GM23338 (cell line): Measurements from ENCODE around the gene ZNF77. TPM values are rescaled to one million over a fixed set of nuclear protein-coding genes. Genes with fewer than 3 reads are reported as not detected.

ENCODE experiments used
- ATAC-seq: fragments of 200-7000 bp; cut with Tn5 transposase; 3 replicates; pipeline ENCODE4 v1.9.1; 2020
- DNase-seq: peaks from one replicate; pipeline ENCODE4 v3.0.0-alpha.2; 2015; ENCODE audit warnings: low spot score
- H2AFZ ChIP-seq: fragments of 200-600 bp; sonication (generic); 2 replicates; pipeline ENCODE4 v1.8.0; 2016; ENCODE audit warnings: antibody characterized with exemption, mild to moderate bottlenecking, moderate library complexity
- H3F3A ChIP-seq: fragments of 200-600 bp; sonication (generic); replicated peaks from 2 replicates; pipeline ENCODE4 v1.8.0; 2017; ENCODE audit warnings: antibody characterized with exemption, mixed run types, low read depth
- H3K27ac ChIP-seq: fragments of 200-600 bp; sonication (generic); 2 replicates; pipeline ENCODE4 v1.6.1; 2016; ENCODE audit warnings: low read depth
- H3K27me3 ChIP-seq: fragments of 200-600 bp; sonication (generic); 2 replicates; pipeline ENCODE4 v1.8.0; 2016; ENCODE audit warnings: mild to moderate bottlenecking, mixed run types, moderate library complexity; ENCODE audit not compliant: insufficient read depth
- H3K36me3 ChIP-seq: fragments of 200-600 bp; sonication (generic); 2 replicates; pipeline ENCODE4 v1.8.0; 2016; ENCODE audit warnings: mild to moderate bottlenecking; ENCODE audit not compliant: insufficient read depth
- H3K4me1 ChIP-seq: fragments of 200-600 bp; sonication (generic); 2 replicates; pipeline ENCODE4 v1.8.0; 2016; ENCODE audit warnings: mild to moderate bottlenecking, moderate library complexity; ENCODE audit not compliant: insufficient read depth
- H3K4me2 ChIP-seq: fragments of 200-600 bp; sonication (generic); 2 replicates; pipeline ENCODE4 v1.7.1; 2017; ENCODE audit warnings: mixed run types
- H3K4me3 ChIP-seq: fragments of 200-600 bp; sonication (generic); 2 replicates; pipeline ENCODE4 v1.6.1; 2016; ENCODE audit warnings: mixed run types
- H3K79me2 ChIP-seq: fragments of 200-600 bp; sonication (generic); replicated peaks from 2 replicates; pipeline ENCODE4 v1.8.0; 2017; ENCODE audit warnings: mild to moderate bottlenecking; ENCODE audit not compliant: insufficient read depth
- H3K9me2 ChIP-seq: fragments of 200-600 bp; sonication (generic); 2 replicates; pipeline ENCODE4 v1.8.0; 2017; ENCODE audit not compliant: insufficient read depth
- H4K20me1 ChIP-seq: fragments of 200-600 bp; sonication (generic); replicated peaks from 2 replicates; pipeline ENCODE4 v1.8.0; 2017; ENCODE audit warnings: mild to moderate bottlenecking; ENCODE audit not compliant: insufficient read depth
- H3K27ac Mint-ChIP-seq: 2 replicates; pipeline ENCODE4 v1.8.0; 2020; ENCODE audit warnings: inconsistent platforms, mild to moderate bottlenecking, moderate library complexity, mixed read lengths
- H3K27me3 Mint-ChIP-seq: 3 replicates; pipeline ENCODE4 v1.8.0; 2022; ENCODE audit warnings: low read depth, mild to moderate bottlenecking, moderate library complexity, mixed read lengths, inconsistent platforms; ENCODE audit not compliant: insufficient read depth, poor library complexity
- H3K36me3 Mint-ChIP-seq: 3 replicates; pipeline ENCODE4 v1.8.0; 2021; ENCODE audit warnings: low read depth, mild to moderate bottlenecking, inconsistent platforms, moderate library complexity, mixed read lengths
- H3K4me1 Mint-ChIP-seq: 3 replicates; pipeline ENCODE4 v1.8.0; 2020; ENCODE audit warnings: mild to moderate bottlenecking, inconsistent platforms, mixed read lengths
- H3K4me3 Mint-ChIP-seq: 3 replicates; pipeline ENCODE4 v1.8.0; 2021; ENCODE audit warnings: moderate library complexity, mild to moderate bottlenecking, inconsistent platforms, mixed read lengths
- H3K9me3 Mint-ChIP-seq: 3 replicates; pipeline ENCODE4 v1.8.0; 2020; ENCODE audit warnings: moderate library complexity, mild to moderate bottlenecking, inconsistent platforms, mixed read lengths
- CREB1 ChIP-seq: fragments of 250-450 bp; sonication (Bioruptor Pico); IDR thresholded peaks from 2 replicates; pipeline ENCODE4 v1.5.0; 2020; ENCODE audit warnings: low read depth, mild to moderate bottlenecking, moderate library complexity
- CTCF ChIP-seq, 2 experiments: fragments of 200-600 bp in 1 of 2; sonication (generic) in 1 of 2; conservative IDR thresholded peaks; 2 replicates each; pipeline versions ENCODE4 v1.5.1 to v1.6.1; 2016 to 2017; ENCODE audit warnings: antibody characterized with exemption in 2 of 2, low read depth in 2 of 2, mild to moderate bottlenecking in 2 of 2, moderate library complexity in 1 of 2
- EZH2 ChIP-seq: fragments of 200-600 bp; sonication (generic); IDR thresholded peaks from one replicate; pipeline ENCODE4 v1.8.0; 2017; ENCODE audit warnings: antibody characterized with exemption, mild to moderate bottlenecking, low read depth; ENCODE audit not compliant: unreplicated experiment
- EZH2phosphoT487 ChIP-seq: fragments of 200-600 bp; sonication (generic); IDR thresholded peaks from one replicate; pipeline ENCODE4 v1.8.1; 2018; ENCODE audit warnings: antibody characterized with exemption; ENCODE audit not compliant: unreplicated experiment
- JUNB ChIP-seq: IDR thresholded peaks from one replicate; pipeline ENCODE4 v1.6.1; 2016; ENCODE audit warnings: antibody characterized with exemption; ENCODE audit not compliant: unreplicated experiment
- NANOG ChIP-seq: IDR thresholded peaks from 2 replicates; pipeline ENCODE4 v1.6.1; 2016; ENCODE audit warnings: antibody characterized with exemption, borderline replicate concordance
- POLR2AphosphoS5 ChIP-seq: IDR thresholded peaks from 2 replicates; pipeline ENCODE4 v1.6.1; 2016; ENCODE audit warnings: antibody characterized with exemption, low read depth
- STAT1 ChIP-seq: IDR thresholded peaks from one replicate; pipeline ENCODE4 v1.6.1; 2016; ENCODE audit warnings: antibody characterized with exemption; ENCODE audit not compliant: unreplicated experiment
- ZNF114 ChIP-seq: fragments of 250-450 bp; sonication (Bioruptor Pico); IDR thresholded peaks from 2 replicates; pipeline ENCODE4 v1.5.0; 2020; ENCODE audit warnings: mild to moderate bottlenecking, moderate library complexity
- ZNF331 ChIP-seq: fragments of 250-450 bp; sonication (Bioruptor Pico); IDR thresholded peaks from 2 replicates; pipeline ENCODE4 v1.5.0; 2020; ENCODE audit warnings: low read depth, mild to moderate bottlenecking, moderate library complexity
- polyA plus RNA-seq: library from polyadenylated mRNA; unstranded; fragments of >200 nt; fragmentation: Nextera tagmentation; extraction: Ambion mirVana; gene quantifications from 2 replicates; pipeline ENCODE4 v1.2.1, GENCODE V29; 2016
- total RNA-seq: library from RNA; depleted of rRNA; stranded (reverse); fragments of >200 nt; shearing (Covaris generic); gene quantifications from 2 replicates; pipeline ENCODE4 v1.2.3, GENCODE V29; 2014
- TF ChIP-seq, protein P1 (sequence below): IDR thresholded peaks from one replicate; pipeline ENCODE4 v1.6.1; 2018; ENCODE audit warnings: antibody characterized with exemption; ENCODE audit not compliant: unreplicated experiment
- TF ChIP-seq, protein P2 (sequence below): fragments of 250-450 bp; sonication (Bioruptor Pico); IDR thresholded peaks from 2 replicates; pipeline ENCODE4 v1.5.0; 2020; ENCODE audit warnings: mild to moderate bottlenecking, moderate library complexity
- TF ChIP-seq, protein P3 (sequence below): IDR thresholded peaks from 2 replicates; pipeline ENCODE4 v1.6.1; 2016; ENCODE audit warnings: antibody characterized with exemption

ZNF77 gene
- total and polyA plus RNA-seq, 2 experiments from 2014 or later, result 3.3 to 4.5 TPM

DNA sequence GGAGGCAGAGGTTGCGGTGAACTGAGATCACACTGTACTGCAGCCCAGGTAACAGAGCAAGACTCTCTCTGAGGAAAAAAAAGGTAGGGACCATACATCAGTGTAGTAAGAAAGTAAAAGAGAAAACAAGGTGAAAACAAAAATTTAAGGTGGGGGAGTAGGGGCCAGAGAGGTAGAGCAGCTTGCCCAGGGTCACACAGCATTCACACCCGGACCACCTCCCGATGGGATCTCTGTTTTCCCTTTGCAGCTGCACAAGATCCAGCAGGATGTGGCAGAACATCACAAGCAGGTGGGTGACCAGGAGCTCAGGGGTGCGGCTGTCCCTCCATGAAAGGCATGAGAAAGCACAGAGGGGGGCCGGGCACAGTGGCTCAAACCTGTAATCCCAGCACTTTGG, 37.1 kb upstream of the ZNF77 start:
- Histone ChIP-seq H3K4me1 (peaks cover 26% of the 10 kb centered on the region), H4K20me1 (no peaks in the 10 kb centered on the region), H3K79me2 (no peaks in the 10 kb centered on the region), H3K4me2 (no peak overlapping the region), H3K36me3 (no peaks in the 10 kb centered on the region), H3F3A (peaks cover 28% of the 10 kb centered on the region), H3K9me2 (no peaks in the 10 kb centered on the region), H3K27ac (no peak overlapping the region), H3K4me3 (no peak overlapping the region), H3K27me3 (peaks cover 5% of the 10 kb centered on the region; the same call in 1 of the 2 replicates), H2AFZ (no peak overlapping the region)
- no peak for DNase-seq
- peaks cover 51% of the 10 kb centered on the region for H3K27me3 Mint-ChIP-seq
- no peak overlapping the region for H3K27ac Mint-ChIP-seq
- ATAC-seq, result no peak
- H3K4me1 Mint-ChIP-seq, result peaks cover 30% of the 10 kb centered on the region
- no peaks in the 10 kb centered on the region; the same call in 2 of the 3 replicates for H3K9me3 Mint-ChIP-seq
- H3K36me3 Mint-ChIP-seq, result no peaks in the 10 kb centered on the region
- H3K4me3 Mint-ChIP-seq, result peak overlapping the region; percentile 12; the same call in 1 of the 3 replicates
- TF ChIP-seq, protein P1, sequence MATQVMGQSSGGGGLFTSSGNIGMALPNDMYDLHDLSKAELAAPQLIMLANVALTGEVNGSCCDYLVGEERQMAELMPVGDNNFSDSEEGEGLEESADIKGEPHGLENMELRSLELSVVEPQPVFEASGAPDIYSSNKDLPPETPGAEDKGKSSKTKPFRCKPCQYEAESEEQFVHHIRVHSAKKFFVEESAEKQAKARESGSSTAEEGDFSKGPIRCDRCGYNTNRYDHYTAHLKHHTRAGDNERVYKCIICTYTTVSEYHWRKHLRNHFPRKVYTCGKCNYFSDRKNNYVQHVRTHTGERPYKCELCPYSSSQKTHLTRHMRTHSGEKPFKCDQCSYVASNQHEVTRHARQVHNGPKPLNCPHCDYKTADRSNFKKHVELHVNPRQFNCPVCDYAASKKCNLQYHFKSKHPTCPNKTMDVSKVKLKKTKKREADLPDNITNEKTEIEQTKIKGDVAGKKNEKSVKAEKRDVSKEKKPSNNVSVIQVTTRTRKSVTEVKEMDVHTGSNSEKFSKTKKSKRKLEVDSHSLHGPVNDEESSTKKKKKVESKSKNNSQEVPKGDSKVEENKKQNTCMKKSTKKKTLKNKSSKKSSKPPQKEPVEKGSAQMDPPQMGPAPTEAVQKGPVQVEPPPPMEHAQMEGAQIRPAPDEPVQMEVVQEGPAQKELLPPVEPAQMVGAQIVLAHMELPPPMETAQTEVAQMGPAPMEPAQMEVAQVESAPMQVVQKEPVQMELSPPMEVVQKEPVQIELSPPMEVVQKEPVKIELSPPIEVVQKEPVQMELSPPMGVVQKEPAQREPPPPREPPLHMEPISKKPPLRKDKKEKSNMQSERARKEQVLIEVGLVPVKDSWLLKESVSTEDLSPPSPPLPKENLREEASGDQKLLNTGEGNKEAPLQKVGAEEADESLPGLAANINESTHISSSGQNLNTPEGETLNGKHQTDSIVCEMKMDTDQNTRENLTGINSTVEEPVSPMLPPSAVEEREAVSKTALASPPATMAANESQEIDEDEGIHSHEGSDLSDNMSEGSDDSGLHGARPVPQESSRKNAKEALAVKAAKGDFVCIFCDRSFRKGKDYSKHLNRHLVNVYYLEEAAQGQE, result no peak
- TF ChIP-seq ZNF331 (CRISPR knock-in tag) (no peak), ZNF114 (CRISPR knock-in tag) (no peak), CREB1 (no peak), STAT1 (no peak), JUNB (no peak), EZH2phosphoT487 (no peak), EZH2 (no peak), POLR2AphosphoS5 (no peak), CTCF (conservative IDR thresholded peaks at IDR 0.05; ENCODE audit: low read depth in 2 of 2) (no peak), NANOG (no peak)
- TF ChIP-seq, protein P2, sequence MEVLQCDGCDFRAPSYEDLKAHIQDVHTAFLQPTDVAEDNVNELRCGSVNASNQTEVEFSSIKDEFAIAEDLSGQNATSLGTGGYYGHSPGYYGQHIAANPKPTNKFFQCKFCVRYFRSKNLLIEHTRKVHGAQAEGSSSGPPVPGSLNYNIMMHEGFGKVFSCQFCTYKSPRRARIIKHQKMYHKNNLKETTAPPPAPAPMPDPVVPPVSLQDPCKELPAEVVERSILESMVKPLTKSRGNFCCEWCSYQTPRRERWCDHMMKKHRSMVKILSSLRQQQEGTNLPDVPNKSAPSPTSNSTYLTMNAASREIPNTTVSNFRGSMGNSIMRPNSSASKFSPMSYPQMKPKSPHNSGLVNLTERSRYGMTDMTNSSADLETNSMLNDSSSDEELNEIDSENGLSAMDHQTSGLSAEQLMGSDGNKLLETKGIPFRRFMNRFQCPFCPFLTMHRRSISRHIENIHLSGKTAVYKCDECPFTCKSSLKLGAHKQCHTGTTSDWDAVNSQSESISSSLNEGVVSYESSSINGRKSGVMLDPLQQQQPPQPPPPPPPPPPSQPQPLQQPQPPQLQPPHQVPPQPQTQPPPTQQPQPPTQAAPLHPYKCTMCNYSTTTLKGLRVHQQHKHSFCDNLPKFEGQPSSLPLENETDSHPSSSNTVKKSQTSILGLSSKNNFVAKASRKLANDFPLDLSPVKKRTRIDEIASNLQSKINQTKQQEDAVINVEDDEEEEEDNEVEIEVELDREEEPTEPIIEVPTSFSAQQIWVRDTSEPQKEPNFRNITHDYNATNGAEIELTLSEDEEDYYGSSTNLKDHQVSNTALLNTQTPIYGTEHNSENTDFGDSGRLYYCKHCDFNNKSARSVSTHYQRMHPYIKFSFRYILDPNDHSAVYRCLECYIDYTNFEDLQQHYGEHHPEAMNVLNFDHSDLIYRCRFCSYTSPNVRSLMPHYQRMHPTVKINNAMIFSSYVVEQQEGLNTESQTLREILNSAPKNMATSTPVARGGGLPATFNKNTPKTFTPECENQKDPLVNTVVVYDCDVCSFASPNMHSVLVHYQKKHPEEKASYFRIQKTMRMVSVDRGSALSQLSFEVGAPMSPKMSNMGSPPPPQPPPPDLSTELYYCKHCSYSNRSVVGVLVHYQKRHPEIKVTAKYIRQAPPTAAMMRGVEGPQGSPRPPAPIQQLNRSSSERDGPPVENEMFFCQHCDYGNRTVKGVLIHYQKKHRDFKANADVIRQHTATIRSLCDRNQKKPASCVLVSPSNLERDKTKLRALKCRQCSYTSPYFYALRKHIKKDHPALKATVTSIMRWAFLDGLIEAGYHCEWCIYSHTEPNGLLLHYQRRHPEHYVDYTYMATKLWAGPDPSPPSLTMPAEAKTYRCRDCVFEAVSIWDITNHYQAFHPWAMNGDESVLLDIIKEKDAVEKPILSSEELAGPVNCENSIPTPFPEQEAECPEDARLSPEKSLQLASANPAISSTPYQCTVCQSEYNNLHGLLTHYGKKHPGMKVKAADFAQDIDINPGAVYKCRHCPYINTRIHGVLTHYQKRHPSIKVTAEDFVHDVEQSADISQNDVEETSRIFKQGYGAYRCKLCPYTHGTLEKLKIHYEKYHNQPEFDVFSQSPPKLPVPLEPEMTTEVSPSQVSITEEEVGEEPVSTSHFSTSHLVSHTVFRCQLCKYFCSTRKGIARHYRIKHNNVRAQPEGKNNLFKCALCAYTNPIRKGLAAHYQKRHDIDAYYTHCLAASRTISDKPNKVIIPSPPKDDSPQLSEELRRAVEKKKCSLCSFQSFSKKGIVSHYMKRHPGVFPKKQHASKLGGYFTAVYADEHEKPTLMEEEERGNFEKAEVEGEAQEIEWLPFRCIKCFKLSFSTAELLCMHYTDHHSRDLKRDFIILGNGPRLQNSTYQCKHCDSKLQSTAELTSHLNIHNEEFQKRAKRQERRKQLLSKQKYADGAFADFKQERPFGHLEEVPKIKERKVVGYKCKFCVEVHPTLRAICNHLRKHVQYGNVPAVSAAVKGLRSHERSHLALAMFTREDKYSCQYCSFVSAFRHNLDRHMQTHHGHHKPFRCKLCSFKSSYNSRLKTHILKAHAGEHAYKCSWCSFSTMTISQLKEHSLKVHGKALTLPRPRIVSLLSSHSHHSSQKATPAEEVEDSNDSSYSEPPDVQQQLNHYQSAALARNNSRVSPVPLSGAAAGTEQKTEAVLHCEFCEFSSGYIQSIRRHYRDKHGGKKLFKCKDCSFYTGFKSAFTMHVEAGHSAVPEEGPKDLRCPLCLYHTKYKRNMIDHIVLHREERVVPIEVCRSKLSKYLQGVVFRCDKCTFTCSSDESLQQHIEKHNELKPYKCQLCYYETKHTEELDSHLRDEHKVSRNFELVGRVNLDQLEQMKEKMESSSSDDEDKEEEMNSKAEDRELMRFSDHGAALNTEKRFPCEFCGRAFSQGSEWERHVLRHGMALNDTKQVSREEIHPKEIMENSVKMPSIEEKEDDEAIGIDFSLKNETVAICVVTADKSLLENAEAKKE (CRISPR knock-in tag), result no peak
- TF ChIP-seq, protein P3, sequence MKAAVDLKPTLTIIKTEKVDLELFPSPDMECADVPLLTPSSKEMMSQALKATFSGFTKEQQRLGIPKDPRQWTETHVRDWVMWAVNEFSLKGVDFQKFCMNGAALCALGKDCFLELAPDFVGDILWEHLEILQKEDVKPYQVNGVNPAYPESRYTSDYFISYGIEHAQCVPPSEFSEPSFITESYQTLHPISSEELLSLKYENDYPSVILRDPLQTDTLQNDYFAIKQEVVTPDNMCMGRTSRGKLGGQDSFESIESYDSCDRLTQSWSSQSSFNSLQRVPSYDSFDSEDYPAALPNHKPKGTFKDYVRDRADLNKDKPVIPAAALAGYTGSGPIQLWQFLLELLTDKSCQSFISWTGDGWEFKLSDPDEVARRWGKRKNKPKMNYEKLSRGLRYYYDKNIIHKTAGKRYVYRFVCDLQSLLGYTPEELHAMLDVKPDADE, result no peak
